ENCODE results near the gene TMEM139.

DNA sequence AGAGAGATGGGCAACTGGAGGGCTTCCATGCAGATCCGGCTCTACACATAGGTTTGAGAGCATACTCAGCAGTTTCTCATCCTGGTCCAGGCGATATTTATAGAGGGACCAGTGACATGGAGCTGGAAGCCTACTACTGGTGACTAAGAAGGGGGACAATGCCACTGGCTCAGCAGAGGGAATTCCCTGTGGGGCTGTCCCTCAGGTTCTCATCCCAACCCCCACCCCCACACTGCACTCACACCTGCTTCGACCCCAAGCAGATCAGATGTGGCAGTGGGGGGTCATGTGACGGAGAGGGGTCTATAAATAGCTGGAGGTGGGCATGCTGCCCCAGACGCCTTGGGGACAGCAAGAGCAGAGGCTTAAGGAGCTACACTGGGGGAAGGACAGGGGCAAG is 31.0 kb downstream of the TMEM139 start, which contains the start of gene CLCN1:
- TF ChIP-seq POLR2AphosphoS5 (IDR thresholded peaks at IDR 0.05) (no peak), POLR2A (IDR thresholded peaks at IDR 0.05; ENCODE audit: low read depth) (no peak)
- TF ChIP-seq, protein P1, sequence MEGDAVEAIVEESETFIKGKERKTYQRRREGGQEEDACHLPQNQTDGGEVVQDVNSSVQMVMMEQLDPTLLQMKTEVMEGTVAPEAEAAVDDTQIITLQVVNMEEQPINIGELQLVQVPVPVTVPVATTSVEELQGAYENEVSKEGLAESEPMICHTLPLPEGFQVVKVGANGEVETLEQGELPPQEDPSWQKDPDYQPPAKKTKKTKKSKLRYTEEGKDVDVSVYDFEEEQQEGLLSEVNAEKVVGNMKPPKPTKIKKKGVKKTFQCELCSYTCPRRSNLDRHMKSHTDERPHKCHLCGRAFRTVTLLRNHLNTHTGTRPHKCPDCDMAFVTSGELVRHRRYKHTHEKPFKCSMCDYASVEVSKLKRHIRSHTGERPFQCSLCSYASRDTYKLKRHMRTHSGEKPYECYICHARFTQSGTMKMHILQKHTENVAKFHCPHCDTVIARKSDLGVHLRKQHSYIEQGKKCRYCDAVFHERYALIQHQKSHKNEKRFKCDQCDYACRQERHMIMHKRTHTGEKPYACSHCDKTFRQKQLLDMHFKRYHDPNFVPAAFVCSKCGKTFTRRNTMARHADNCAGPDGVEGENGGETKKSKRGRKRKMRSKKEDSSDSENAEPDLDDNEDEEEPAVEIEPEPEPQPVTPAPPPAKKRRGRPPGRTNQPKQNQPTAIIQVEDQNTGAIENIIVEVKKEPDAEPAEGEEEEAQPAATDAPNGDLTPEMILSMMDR (IDR thresholded peaks at IDR 0.05): no peak
